ENCODE measurements around the gene PRKCH.

DNA sequence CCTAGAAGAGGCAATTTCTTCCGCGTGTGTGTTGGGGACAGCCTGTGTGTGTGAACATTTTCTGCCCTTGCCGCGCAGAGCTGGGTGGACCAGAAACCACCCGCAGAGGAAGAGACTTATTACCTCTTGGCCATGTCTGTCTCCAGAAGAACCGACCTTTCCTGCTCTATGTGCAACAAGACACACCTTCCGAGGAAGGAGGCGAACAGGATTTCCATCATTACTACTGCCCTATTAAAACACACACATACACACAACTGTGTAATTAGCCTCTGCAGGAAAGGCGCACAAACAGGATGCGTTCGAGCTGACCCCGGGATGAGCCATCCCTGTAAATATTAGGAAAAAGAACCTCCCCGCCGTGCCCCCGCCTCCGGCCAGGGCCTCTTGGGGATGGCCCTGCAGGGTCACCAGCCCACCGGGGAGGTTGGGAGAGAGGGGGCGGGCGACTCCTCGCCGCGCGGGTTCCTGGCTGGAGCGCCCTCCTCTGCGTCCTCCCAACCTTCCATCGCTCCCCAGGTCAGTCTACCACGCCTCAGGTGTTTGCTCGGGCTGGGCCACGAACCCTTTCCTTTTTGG lies 484 bp upstream of the PRKCH start:
- TF ChIP-seq, protein P1, sequence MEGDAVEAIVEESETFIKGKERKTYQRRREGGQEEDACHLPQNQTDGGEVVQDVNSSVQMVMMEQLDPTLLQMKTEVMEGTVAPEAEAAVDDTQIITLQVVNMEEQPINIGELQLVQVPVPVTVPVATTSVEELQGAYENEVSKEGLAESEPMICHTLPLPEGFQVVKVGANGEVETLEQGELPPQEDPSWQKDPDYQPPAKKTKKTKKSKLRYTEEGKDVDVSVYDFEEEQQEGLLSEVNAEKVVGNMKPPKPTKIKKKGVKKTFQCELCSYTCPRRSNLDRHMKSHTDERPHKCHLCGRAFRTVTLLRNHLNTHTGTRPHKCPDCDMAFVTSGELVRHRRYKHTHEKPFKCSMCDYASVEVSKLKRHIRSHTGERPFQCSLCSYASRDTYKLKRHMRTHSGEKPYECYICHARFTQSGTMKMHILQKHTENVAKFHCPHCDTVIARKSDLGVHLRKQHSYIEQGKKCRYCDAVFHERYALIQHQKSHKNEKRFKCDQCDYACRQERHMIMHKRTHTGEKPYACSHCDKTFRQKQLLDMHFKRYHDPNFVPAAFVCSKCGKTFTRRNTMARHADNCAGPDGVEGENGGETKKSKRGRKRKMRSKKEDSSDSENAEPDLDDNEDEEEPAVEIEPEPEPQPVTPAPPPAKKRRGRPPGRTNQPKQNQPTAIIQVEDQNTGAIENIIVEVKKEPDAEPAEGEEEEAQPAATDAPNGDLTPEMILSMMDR (IDR thresholded peaks at IDR 0.05; ENCODE audit: borderline replicate concordance, extremely low read depth, low read length, poor library complexity, severe bottlenecking): no peak
- TF ChIP-seq EZH2 (IDR thresholded peaks at IDR 0.05; ENCODE audit: borderline replicate concordance, low read depth, low read length, severe bottlenecking): no peak
